Stomach (tissue), 19 donors: ENCODE measurements around the gene PSD. TPM values are rescaled to one million over a fixed set of nuclear protein-coding genes. Genes with fewer than 3 reads are reported as not detected.

Experiments used
- DNase-seq, 2 donors: peaks; one replicate each; pipeline versions ENCODE4 v3.0.0 to v3.0.0-alpha.2; 2013 to 2019
- H3K27ac ChIP-seq, 5 donors: fragments of 200-600 bp in 4 of 5; sonication (generic) in 4 of 5; one replicate each; pipeline ENCODE4 v1.5.1; 2013 to 2019; ENCODE audit warnings: mild to moderate bottlenecking in 1 of 5, moderate library complexity in 1 of 5
- H3K27me3 ChIP-seq, 3 donors: fragments of 200-600 bp; sonication (generic); one replicate each; pipeline ENCODE4 v1.5.1; 2017 to 2019; ENCODE audit warnings: mixed run types in 1 of 3
- H3K36me3 ChIP-seq, 4 donors: fragments of 200-600 bp; sonication (generic); 1 replicate in 3 of 4; 2 replicates in 1 of 4; pipeline ENCODE4 v1.5.1; 2016 to 2019
- H3K4me1 ChIP-seq, 4 donors: fragments of 200-600 bp; sonication (generic); one replicate each; pipeline ENCODE4 v1.5.1; 2016 to 2019
- H3K4me3 ChIP-seq, 4 donors: fragments of 200-600 bp; sonication (generic) in 3 of 4; one replicate each; pipeline ENCODE4 v1.5.1; 2016 to 2019; ENCODE audit warnings: mild to moderate bottlenecking in 1 of 4
- H3K9me3 ChIP-seq, 4 donors: fragments of 200-600 bp; sonication (generic); one replicate each; pipeline ENCODE4 v1.5.1; 2016 to 2019
- EP300 ChIP-seq: sonication (generic); formaldehyde crosslinking; IDR thresholded peaks from one replicate; pipeline ENCODE4 v1.6.1; 2017; ENCODE audit warnings: antibody characterized with exemption
- POLR2A ChIP-seq, 4 donors: fragments of 450-650 bp; IDR thresholded peaks; one replicate each; pipeline ENCODE4 v1.6.1; 2016; ENCODE audit warnings: antibody characterized with exemption in 4 of 4, control low read depth in 2 of 4, mild to moderate bottlenecking in 1 of 4, moderate library complexity in 1 of 4
- POLR2AphosphoS5 ChIP-seq, 3 donors: sonication (generic); formaldehyde crosslinking; IDR thresholded peaks; one replicate each; pipeline ENCODE4 v1.6.1; 2016; ENCODE audit warnings: antibody characterized with exemption in 3 of 3
- WGBS, 5 donors: extraction: QIAGEN DNeasy Blood & Tissue Kit in 3 of 5; methylation state at CpG; one replicate each; pipeline versions ENCODE4 v1.1.5 to v1.1.7; 2013 to 2018; 5-methylcytosine and 5-hydroxymethylcytosine counted together
- intact Hi-C: fragments of 100-400 bp; cut with DNase I; formaldehyde crosslinking; loops from one replicate; pipeline ENCODE4 v1.15.1; 2023; ENCODE audit warnings: low total_unique reads
- long read RNA-seq, 10 donors: transcript quantifications; one replicate each; lab custom pipeline, GENCODE V29; 2026
- polyA plus RNA-seq, 3 donors: library from polyadenylated mRNA; stranded (reverse); fragments of 200-250 nt; gene quantifications; one replicate each; pipeline ENCODE4 v1.2.3, GENCODE V29; 2013
- total RNA-seq, 5 donors: library from RNA; depleted of rRNA; stranded (reverse); fragments of >200 nt; gene quantifications; one replicate each; pipeline versions ENCODE4 v1.1.0 to v1.2.3, GENCODE V29; 2014 to 2016
- TF ChIP-seq, protein P1 (sequence below), 7 experiments: fragments of 450-650 bp in 4 of 7; fragments of 200-600 bp in 3 of 7; sonication (generic) in 3 of 7; IDR thresholded peaks; one replicate each; pipeline ENCODE4 v1.5.1; 2016 to 2019; ENCODE audit warnings: antibody characterized with exemption in 7 of 7, control low read depth in 2 of 7, mild to moderate bottlenecking in 1 of 7
- donor health status: healthy with polysubstance abuse.
- donor health status: Bipolar disorder and iron deficiency.
- donor health status: healthy.

The PSD gene
- total RNA-seq (10 to 100 TPM; 24.5 to 74.7 (median 24.6) TPM), polyA plus RNA-seq (10 to 100 TPM in 1 of 3 donors, 1 to 10 TPM in 2; 2.2 to 10.4 (median 2.3) TPM)
- long read RNA-seq, donor 1, partial matches to known transcripts: 0 of 24 reads
- long read RNA-seq, donor 1, other reads (novel, unspliced or antisense): 24 of 24 reads
- long read RNA-seq, donor 2, partial matches to known transcripts: 14 of 34 reads
- long read RNA-seq, donor 2, other reads (novel, unspliced or antisense): 20 of 34 reads
- long read RNA-seq, donor 3: 0 reads
- long read RNA-seq, donor 4: 0 reads
- long read RNA-seq, donor 5, partial matches to known transcripts: 0 of 5 reads
- long read RNA-seq, donor 5, other reads (novel, unspliced or antisense): 5 of 5 reads
- long read RNA-seq, donor 6, partial matches to known transcripts: 126 of 181 reads
- long read RNA-seq, donor 6, other reads (novel, unspliced or antisense): 55 of 181 reads
- long read RNA-seq, donor 7, partial matches to known transcripts: 37 of 94 reads
- long read RNA-seq, donor 7, other reads (novel, unspliced or antisense): 56 of 94 reads
- long read RNA-seq, donor 8, partial matches to known transcripts: 0 of 1 reads
- long read RNA-seq, donor 8, other reads (novel, unspliced or antisense): 0 of 1 reads
- long read RNA-seq, donor 9, partial matches to known transcripts: 0 of 6 reads
- long read RNA-seq, donor 9, other reads (novel, unspliced or antisense): 5 of 6 reads
- long read RNA-seq, donor 10, partial matches to known transcripts: 20 of 30 reads
- long read RNA-seq, donor 10, other reads (novel, unspliced or antisense): 10 of 30 reads

DNA sequence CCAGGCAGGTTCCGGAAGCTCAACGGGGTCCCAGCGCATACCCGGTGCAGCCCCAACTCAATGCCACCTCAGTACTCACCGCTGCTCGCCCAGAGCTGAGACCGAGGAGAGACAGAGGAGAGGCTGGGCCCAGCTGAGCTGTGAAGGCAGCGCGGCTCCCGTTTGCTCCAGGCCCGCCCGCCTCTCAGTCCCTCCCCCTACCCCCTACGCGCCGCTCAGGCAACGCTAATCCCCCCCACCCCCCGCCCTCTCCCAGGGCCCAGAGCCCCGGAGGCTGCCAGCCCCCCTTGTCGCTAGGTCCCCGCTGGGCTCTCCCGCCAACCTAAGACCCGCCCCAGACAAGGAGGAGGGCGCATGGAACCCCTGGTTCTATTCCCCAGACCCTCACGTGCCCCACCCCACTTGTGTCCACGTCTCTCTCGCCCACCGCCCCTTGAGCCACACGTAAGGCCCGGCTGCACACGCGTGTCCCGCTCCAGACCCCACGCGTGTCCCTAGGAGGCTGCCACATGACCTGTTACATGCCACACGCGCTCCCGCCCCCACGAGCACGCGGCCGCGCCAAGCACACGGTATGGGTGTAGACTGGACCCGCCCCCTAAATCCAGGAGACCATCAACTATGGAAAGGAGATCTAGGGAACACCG lies at the start of gene PSD:
Gene PSD, minus strand, starts transcription at position 164 of the 647 bp plus-strand sequence. CDS start 1,747 bp downstream, outside the sequence.
- no peak for TF ChIP-seq EP300
- TF ChIP-seq, protein P1, sequence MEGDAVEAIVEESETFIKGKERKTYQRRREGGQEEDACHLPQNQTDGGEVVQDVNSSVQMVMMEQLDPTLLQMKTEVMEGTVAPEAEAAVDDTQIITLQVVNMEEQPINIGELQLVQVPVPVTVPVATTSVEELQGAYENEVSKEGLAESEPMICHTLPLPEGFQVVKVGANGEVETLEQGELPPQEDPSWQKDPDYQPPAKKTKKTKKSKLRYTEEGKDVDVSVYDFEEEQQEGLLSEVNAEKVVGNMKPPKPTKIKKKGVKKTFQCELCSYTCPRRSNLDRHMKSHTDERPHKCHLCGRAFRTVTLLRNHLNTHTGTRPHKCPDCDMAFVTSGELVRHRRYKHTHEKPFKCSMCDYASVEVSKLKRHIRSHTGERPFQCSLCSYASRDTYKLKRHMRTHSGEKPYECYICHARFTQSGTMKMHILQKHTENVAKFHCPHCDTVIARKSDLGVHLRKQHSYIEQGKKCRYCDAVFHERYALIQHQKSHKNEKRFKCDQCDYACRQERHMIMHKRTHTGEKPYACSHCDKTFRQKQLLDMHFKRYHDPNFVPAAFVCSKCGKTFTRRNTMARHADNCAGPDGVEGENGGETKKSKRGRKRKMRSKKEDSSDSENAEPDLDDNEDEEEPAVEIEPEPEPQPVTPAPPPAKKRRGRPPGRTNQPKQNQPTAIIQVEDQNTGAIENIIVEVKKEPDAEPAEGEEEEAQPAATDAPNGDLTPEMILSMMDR (IDR thresholded peaks at IDR 0.05): no peak
- peaks cover 32 to 45% (median 45%) of the 10 kb centered on the region in 4 donors for H3K4me1 ChIP-seq
- peak in 1 of 2 donors; percentile 49 for DNase-seq
- H3K9me3 ChIP-seq: no peaks in the 10 kb centered on the region
- H3K27me3 ChIP-seq: peaks cover 9 to 59% (median 49%) of the 10 kb centered on the region in 3 donors
- H3K36me3 ChIP-seq: peaks cover 0 to 8% (median 7%) of the 10 kb centered on the region in 4 donors
- intact Hi-C loops: no loop called here
- peak within 1 kb of the TSS in 4 of 5 donors; percentile 93 to 98 (median 94) for H3K27ac ChIP-seq
- 4 to 7% (median 5%) methylated on average over 19 to 45 of the region's 45 CpGs for WGBS, 5 donors
- H3K4me3 ChIP-seq: peak within 1 kb of the TSS; percentile 79 to 96 (median 91)

DNA sequence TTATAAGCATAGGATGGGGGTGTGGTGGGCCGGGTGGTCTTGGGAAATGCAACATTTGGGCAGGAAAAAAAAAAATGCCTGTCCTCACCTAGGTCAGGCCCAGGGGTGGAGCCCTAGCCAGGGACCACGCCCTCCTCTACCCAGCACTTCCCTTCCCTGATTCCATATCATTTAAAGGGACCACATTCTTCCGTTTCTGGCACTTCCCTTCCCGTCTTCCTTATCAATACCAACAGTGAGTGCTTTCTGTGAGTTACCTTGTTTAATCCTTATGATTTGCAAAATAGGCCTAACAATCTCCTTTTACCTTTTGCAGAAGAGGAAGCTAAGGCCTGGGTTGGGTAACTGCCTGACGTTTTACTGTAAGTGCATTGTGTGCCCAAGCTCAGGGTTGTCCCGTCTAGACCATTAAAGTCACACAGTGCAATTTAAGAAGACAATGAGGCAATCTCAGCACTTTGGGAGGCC lies 49.4 kb upstream of the PSD start:
- H3K27me3 ChIP-seq: no peaks in the 10 kb centered on the region
- TF ChIP-seq POLR2AphosphoS5 (IDR thresholded peaks at IDR 0.05) (no peak), EP300 (no peak), POLR2A (IDR thresholded peaks at IDR 0.05) (no peak)
- TF ChIP-seq, protein P1 (IDR thresholded peaks at IDR 0.05): no peak
- peak overlapping the region in 3 of 5 donors; percentile 33 to 70 (median 56) for H3K27ac ChIP-seq
- intact Hi-C loops: no loop called here
- DNase-seq: peak; percentile 50 to 60
- H3K36me3 ChIP-seq: peaks cover 0 to 19% (median 7%) of the 10 kb centered on the region in 4 donors
- H3K4me1 ChIP-seq: peaks cover 0 to 30% (median 15%) of the 10 kb centered on the region in 4 donors
- H3K4me3 ChIP-seq: peak overlapping the region in 3 of 4 donors; percentile 4 to 29 (median 11)
- 21 to 39% (median 31%) methylated on average over 6 of the region's 6 CpGs for WGBS, 5 donors
- H3K9me3 ChIP-seq: no peaks in the 10 kb centered on the region

DNA sequence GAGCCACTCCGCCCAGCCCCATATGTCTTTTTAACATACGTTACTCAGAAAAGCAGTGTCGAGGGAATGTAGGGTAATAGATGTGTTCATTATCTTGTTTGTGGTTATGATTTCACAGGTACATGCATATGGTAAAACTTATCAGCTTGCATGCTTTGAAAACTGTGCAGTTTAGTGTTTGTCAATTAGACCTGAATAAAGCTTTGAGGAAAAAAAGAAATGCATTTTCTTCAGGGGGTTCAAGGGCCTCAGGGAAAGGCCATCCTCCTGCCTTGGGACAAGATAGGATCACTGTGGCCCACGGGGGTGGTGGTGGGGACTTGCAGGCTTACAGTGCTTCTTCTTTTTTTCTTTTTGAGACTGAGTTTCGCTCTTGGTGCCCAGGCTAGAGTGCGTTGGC lies 48.7 kb upstream of the PSD start:
- intact Hi-C loops: no loop called here
- peaks cover 5 to 37% (median 21%) of the 10 kb centered on the region in 4 donors for H3K4me1 ChIP-seq
- H3K9me3 ChIP-seq: no peaks in the 10 kb centered on the region
- no peaks in the 10 kb centered on the region for H3K27me3 ChIP-seq
- DNase-seq: no peak
- no peak overlapping the region for H3K4me3 ChIP-seq
- H3K27ac ChIP-seq: peak overlapping the region in 3 of 5 donors; percentile 33 to 70 (median 56)
- peaks cover 0 to 19% (median 7%) of the 10 kb centered on the region in 4 donors for H3K36me3 ChIP-seq
- TF ChIP-seq POLR2AphosphoS5 (IDR thresholded peaks at IDR 0.05) (no peak), POLR2A (IDR thresholded peaks at IDR 0.05) (no peak), EP300 (no peak)
- TF ChIP-seq, protein P1 (IDR thresholded peaks at IDR 0.05): no peak
- 62 to 79% (median 72%) methylated on average over 6 of the region's 6 CpGs for WGBS, 5 donors

- Histone ChIP-seq H3K9me3 (no peaks in the 10 kb centered on the region), H3K27me3 (no peaks in the 10 kb centered on the region), H3K27ac (no peak overlapping the region), H3K4me1 (peaks cover 10 to 54% (median 36%) of the 10 kb centered on the region in 4 donors), H3K4me3 (no peak overlapping the region), H3K36me3 (peaks cover 0 to 10% (median under 1%) of the 10 kb centered on the region in 4 donors)
- whole genome bisulfite sequencing, 5 donors: 59 to 70% (median 66%) methylated on average over 3 of the region's 3 CpGs
- DNase-seq: no peak
- intact Hi-C loops: no loop called here
- TF ChIP-seq, protein P1 (IDR thresholded peaks at IDR 0.05): no peak
- TF ChIP-seq EP300: no peak
- no peak for TF ChIP-seq POLR2A (IDR thresholded peaks at IDR 0.05)
- no peak for TF ChIP-seq POLR2AphosphoS5 (IDR thresholded peaks at IDR 0.05)
These were observed 46.9 kb upstream of the PSD start for GRCh38 chr10:102465466-102465865.
